GM21825 (cell line): ENCODE data around the gene B3GNT3.
"Not testable (repeated sequence)": the region's sequence is repeated elsewhere in the genome, so short reads cannot be mapped to it uniquely, and the experiment has no call there.

ENCODE experiments used
- ATAC-seq: cut with Tn5 transposase; IDR thresholded peaks from one replicate; pipeline ENCODE4 v1.9.1; 2021; ENCODE audit warnings: mild to moderate bottlenecking, moderate library complexity; ENCODE audit not compliant: unreplicated experiment

The B3GNT3 gene

GRCh38 chr19:17796013-17796837 lies 1.3 kb downstream of the B3GNT3 start:
- ATAC-seq, result no peak

GRCh38 chr19:17796838-17797423 lies 2.0 kb downstream of the B3GNT3 start:
- no peak for ATAC-seq

DNA sequence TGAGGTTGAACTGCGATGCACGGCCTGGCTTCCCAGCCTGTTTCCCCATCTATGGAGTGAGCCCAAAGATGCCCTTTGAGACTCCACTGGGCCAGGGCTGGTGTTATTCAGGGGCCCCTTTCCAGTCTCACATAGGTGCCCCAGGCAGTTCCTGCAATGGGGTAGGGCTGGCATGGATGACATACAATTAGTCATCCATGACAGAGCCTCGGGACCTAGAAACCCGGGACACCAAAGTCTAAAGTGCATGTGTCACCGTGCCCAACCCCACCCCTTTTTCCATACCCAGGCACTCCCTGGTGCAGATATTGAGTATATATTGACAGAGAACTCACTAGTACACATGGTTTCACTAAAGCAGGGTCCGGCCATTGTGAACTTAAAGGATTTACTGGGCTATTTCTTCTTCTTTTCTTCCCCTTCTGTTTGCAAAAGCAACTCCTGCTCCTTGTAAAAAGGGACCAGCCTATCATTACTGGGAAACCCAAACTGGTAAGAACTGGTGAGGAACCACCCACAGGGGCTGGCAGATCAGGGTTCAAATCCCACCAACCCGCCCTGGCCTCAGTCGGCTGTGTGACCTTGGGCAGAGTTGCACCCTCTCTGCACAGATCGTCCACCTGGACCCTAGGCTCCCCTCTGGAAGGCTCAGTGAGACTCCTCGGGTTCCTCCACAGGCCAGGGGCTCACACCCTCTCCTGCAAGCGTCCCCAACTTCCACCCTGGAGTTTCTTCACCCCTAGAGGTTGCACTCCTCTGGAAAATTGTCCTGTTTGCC lies 2.7 kb downstream of the B3GNT3 start:
- ATAC-seq, result no peak

DNA sequence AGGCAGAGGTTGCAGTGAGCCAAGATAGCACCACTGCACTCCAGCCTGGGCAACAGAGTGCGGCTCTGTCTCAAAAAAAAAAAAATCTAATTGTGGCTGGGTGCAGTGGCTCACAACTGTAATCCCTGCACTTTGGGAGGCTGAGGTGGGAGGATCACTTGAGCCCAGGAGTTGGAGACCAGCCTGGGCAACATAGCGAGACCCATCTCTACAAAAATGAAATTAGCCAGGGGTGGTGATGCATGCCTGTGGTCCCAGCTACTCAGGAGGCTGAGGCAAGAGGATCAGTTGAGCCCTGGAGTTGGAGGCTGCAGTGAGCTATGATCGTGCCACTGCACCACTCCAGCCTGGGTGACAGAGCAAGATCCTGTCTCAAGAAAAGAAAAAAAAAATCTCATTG lies 3.7 kb downstream of the B3GNT3 start:
- ATAC-seq, result not testable (repeated sequence)

DNA sequence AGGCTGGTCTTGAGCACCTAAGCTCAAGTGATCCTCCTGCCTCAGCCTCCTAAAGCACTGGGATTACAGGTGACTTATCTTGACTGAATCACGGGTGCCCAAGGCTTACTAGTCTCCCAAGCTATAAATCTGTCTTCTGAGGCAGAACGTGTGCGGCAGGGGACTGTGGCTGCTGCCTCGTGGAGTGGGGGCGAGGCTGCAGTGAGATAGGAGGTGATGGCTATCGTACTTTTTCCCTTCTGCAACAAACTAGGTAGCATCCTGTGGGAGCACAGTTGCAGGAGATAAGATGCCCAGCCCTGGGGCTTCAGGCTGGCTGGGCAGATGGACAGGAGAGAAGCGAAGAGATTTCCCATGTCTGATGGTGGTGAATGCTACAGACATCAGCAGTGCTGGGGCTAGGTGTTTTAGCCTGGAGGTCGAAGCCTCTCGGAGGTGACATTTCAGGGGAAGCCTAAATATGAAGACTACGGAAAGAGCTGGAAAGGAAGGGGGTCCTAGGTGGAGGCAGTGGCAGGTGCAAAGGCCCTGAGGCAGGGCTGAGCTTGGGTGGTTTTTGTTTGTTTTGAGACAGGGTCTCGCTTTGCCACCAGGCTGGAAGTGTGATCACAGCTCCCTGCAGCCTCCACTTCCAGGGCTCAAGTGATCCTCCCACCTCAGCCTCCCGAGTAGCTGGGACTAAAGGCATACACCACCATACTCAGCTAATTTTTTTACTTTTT lies 7.4 kb downstream of the B3GNT3 start:
- no peak for ATAC-seq

GRCh38 chr19:17803264-17803896 lies 8.4 kb downstream of the B3GNT3 start:
- no peak for ATAC-seq

DNA sequence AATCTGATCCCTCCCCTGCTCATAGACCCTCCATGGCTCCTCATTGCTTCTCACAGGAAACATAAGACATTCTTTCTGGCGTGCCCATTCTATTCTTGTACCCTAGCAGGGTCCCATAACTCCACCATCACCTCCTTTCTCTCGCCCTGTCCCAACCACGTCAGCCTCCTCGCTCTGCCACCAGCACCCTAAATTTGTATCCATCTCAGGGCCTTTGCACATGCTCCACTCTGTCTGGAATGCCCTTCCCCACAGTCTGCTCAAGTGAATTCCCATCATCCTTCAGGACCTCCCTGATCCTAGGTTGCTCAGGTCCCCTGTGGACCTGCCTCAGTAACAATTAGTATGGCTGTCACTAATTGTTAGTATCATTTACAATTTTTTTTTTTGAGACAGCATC lies 10.5 kb downstream of the B3GNT3 start:
- ATAC-seq, result no peak

GRCh38 chr19:17806945-17807344 lies 12.0 kb downstream of the B3GNT3 start:
- no peak for ATAC-seq

GRCh38 chr19:17807731-17808316 lies 12.9 kb downstream of the B3GNT3 start:
- no peak for ATAC-seq

DNA sequence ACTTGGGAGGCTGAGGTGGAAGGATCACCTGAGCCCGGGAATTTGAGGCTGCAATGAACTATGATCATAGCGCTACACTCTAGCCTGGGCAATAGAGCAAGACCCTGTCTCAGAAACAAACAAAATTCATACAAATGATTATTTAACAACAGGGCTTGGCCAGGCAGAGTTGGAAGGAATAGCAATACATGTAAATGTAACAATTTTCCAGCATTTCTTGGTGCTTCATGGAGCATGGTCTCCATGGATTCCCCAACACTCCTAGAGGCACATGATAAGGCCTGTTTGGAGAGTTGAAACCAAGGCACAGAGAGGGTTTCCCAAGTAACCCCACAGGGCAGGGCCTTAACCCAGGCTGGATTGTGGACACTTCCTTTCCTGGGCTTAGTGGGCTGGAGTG lies 16.2 kb downstream of the B3GNT3 start:
- no peak for ATAC-seq

DNA sequence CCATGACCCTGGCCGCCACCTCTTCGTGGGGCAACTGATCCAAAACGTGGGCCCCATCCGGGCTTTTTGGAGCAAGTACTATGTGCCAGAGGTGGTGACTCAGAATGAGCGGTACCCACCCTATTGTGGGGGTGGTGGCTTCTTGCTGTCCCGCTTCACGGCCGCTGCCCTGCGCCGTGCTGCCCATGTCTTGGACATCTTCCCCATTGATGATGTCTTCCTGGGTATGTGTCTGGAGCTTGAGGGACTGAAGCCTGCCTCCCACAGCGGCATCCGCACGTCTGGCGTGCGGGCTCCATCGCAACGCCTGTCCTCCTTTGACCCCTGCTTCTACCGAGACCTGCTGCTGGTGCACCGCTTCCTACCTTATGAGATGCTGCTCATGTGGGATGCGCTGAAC lies 16.7 kb downstream of the B3GNT3 start:
- no peak for ATAC-seq

DNA sequence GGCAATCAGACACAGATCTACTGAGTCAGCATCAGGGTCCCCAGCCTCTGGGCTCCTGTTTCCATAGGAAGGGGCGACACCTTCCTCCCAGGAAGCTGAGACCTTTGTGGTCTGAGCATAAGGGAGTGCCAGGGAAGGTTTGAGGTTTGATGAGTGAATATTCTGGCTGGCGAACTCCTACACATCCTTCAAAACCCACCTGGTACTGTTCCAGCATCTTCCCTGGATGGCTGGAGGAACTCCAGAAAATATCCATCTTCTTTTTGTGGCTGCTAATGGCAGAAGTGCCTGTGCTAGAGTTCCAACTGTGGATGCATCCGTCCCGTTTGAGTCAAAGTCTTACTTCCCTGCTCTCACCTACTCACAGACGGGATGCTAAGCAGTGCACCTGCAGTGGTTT lies 17.2 kb downstream of the B3GNT3 start:
- no peak for ATAC-seq

DNA sequence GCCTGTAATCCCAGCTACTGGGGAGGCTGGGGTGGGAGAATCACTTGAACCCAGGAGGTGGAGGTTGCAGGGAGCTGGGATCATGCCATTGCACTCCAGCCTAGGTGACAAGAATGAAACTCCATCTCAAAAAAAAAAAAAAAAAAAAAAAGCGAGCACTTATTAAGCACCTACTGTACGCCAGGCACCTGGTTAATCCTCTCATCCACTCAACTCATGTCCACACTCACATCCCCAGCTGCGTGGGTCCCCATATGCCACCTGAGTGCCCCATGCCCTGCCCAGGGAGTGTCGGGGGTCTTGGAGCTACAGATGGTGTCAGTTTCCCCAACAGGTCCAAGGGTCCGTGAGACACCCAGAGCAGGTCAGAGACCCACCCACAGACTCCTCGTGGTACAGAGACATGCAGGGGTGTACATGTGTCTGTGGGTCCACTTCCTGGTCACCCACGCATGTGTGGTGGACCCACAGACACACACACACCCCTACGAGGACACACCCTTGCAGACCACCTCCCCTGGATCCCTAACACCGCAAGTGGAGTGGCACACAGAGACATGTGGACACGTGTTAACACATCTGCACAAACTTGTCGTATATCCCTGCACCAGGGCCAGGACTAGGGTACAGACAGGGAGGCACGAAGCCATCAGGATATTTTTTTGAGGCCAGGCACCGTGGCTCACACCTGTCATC lies 22.9 kb downstream of the B3GNT3 start:
- ATAC-seq, result no peak

DNA sequence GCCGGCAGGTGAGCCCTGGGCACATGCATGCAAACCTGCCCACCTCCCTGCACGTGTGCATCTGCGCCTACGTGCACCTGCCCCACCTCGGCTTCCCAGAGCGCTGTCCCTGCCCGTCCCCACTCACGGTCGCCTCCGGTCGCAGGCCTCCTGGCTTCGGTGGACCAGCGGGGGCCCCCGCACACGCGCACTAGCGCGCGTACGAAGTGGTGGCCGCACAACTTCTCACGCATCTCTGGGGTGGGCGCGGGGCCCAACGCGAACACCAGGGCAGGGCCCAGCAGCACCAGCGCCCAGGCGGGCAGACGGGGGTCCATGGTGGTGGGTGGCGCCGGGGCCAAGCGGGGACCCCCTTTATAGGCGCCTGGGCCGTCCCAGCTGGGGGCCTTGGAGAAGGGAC lies 26.3 kb downstream of the B3GNT3 start, which contains the start of gene INSL3:
Gene INSL3 (minus strand): TSS at position 330 of the 400 bp plus-strand sequence. CDS start 13 bp downstream, at position 317.
- ATAC-seq, result no peak

DNA sequence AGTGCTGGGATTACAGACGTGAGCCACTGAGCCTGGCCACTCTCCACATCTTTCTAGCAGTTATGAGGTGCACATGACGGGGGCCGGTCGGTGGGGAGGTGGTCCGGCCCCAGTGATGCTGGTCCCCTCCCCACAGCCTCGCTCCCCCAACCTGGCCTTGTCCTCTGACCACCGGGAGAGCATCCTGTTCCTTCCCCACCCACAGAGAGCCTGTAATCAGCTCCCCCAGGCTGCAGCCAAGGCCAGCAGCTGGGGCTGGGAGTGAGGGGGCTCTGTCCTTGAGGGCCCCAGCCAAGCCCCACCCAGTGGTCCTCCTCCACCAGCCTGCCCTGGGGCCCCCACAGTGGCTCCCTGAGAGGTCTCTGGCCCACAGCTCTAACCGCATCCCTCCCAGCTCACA lies 29.4 kb downstream of the B3GNT3 start:
- no peak for ATAC-seq

GRCh38 chr19:17826508-17827056 lies 31.6 kb downstream of the B3GNT3 start:
- no peak for ATAC-seq

DNA sequence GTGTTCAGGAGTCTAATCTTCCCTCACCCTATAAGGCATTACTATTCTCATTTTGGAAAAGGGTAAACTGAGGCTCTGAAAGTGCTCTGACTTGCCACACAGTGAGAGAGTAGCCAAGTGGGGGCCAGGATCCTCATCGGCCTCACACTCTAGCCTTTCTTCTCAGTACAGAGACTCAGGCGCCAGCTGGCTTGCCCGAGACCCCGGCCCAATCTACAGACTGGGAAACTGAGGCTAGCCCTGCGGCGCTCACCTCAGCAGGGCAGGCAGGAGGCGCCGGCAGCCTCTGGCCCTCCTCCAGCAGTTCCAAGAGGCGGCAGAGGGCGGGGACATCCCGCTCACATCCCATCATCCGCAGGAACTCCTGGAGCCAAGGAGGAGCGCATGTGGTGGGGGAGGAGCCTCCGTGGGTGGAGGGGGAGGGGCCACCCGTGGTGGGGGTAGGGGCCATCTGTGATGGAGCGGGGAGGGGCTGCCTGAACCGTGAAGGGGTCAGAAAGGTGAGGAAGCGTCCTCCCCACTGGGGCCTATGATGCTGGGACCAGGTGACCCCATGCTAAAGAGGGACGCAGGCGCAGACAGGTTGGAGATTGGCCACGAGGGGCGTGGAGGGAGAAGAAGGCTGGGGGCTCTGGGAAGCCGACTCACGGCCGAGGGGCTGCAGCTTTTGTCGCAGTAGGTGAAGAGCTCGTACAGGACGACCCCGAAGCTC lies 35.1 kb downstream of the B3GNT3 start:
- no peak for ATAC-seq

DNA sequence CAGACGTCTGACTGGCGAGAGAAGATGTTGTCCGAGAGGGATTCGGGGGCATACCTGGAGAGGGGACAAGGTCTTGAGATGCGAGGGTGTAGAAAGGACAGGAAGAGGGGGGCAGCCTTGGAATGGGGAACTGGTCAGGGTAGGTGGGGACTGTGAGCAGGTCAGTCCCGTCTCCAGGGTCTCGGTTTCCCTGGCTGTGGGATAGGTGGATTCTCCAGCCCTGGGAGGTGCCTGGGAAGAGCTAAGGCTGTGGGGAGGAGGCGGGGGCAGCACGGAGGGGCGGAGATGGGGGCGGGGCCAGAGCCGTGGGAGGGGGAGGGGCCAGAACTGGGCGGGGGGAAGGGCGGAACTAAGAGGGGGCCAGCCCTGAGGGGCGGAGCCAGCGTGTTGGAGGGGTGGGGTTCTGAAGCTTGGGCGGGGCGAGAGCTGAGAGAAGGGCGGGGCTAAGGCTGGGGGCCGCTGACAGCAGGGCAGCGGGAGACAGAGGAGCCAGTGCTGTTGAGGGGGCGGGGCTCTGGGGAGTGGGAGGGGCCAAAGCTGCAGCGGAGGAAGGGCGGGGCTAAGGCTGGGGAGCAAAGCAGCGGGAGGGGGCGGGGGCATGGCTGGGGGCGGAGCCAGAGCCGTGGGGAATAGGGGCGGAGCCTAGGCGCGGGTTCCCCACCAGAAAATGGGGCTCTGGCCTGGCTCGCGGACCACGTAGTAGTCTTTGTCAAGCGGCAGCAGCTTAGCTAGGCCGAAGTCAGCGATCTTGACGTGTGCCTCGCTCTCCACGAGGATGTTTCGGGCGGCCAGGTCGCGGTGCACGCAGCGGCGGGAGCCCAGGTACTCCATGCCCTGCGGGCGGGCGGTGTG lies 35.9 kb downstream of the B3GNT3 start:
- no peak for ATAC-seq
